ENCODE data around the gene PLEKHA6. TPM values are rescaled to one million over a fixed set of nuclear protein-coding genes. Genes with fewer than 3 reads are reported as not detected.
"Not testable (repeated sequence)": the region's sequence is repeated elsewhere in the genome, so short reads cannot be mapped to it uniquely, and the experiment has no call there.

PLEKHA6 gene
- polyA plus RNA-seq, 3 donors, result 0.08 TPM; not detected in 1

DNA sequence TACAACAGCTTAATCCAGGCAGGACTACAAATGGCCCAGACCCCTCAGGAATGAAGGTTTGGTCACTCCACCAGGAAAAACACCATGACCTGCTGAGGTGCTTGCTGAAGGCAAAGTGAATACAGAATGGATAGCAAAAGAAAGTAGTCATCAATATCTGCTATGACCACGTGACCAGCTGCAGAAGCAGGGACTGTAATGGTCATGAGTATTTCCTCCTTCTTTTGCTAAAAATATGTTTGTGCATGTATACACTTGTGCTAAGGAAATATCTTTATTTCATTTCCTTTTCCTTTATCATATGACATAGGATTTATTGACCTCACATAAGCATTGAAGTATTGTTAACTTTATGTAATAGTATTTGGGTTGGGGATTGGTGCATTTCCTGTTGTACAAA is 119.5 kb downstream of the PLEKHA6 start:
- TF ChIP-seq, protein P1, sequence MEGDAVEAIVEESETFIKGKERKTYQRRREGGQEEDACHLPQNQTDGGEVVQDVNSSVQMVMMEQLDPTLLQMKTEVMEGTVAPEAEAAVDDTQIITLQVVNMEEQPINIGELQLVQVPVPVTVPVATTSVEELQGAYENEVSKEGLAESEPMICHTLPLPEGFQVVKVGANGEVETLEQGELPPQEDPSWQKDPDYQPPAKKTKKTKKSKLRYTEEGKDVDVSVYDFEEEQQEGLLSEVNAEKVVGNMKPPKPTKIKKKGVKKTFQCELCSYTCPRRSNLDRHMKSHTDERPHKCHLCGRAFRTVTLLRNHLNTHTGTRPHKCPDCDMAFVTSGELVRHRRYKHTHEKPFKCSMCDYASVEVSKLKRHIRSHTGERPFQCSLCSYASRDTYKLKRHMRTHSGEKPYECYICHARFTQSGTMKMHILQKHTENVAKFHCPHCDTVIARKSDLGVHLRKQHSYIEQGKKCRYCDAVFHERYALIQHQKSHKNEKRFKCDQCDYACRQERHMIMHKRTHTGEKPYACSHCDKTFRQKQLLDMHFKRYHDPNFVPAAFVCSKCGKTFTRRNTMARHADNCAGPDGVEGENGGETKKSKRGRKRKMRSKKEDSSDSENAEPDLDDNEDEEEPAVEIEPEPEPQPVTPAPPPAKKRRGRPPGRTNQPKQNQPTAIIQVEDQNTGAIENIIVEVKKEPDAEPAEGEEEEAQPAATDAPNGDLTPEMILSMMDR (IDR thresholded peaks at IDR 0.05), result no peak
- Histone ChIP-seq H4K20me1 (ENCODE audit: insufficient read depth, low read length) (no peaks in the 10 kb centered on the region), H3K9ac (ENCODE audit: insufficient read depth, low read length, poor library complexity, severe bottlenecking) (no peak overlapping the region), H2AFZ (ENCODE audit: insufficient read depth, low read depth, low read length, poor library complexity, severe bottlenecking) (no peak overlapping the region), H3K4me2 (replicated peaks; ENCODE audit: extremely low read depth, low read length, poor library complexity, severe bottlenecking) (no peak overlapping the region), H3K27ac (ENCODE audit: low read depth in 1 of 2, low read length in 2 of 2) (no peak overlapping the region), H3K79me2 (ENCODE audit: insufficient read depth, low read length) (no peaks in the 10 kb centered on the region), H3K9me3 (replicated peaks in 1 of 2; ENCODE audit: control insufficient read depth in 1 of 2, insufficient read depth in 1 of 2, low read length in 2 of 2) (no peaks in the 10 kb centered on the region), H3K4me3 (replicated peaks in 1 of 3; ENCODE audit: low read depth in 2 of 3, low read length in 3 of 3) (no peak overlapping the region), H3K27me3 (ENCODE audit: control insufficient read depth in 2 of 2, insufficient read depth in 2 of 2, low read length in 2 of 2) (no peaks in the 10 kb centered on the region), H3K36me3 (replicated peaks in 1 of 2; ENCODE audit: control insufficient read depth in 1 of 2, insufficient read depth in 2 of 2, low read length in 2 of 2) (no peaks in the 10 kb centered on the region), H3K4me1 (ENCODE audit: control insufficient read depth in 1 of 2, insufficient read depth in 2 of 2, low read length in 2 of 2) (no peaks in the 10 kb centered on the region)
- peaks cover 0 to 1% of the 10 kb centered on the region in 2 donors for H3K36me3 Mint-ChIP-seq
- intact Hi-C loops (cut with micrococcal nuclease), result no loop called here
- peaks cover 0 to 1% (median 0%) of the 10 kb centered on the region in 3 donors for H3K27me3 Mint-ChIP-seq (ENCODE audit: low read depth in 3 of 3)
- WGBS (ENCODE audit: insufficient coverage), result no CpG with 5 or more reads among the region's 1 CpG
- peaks cover 2% of the 10 kb centered on the region for H3K4me1 Mint-ChIP-seq
- DNase-seq, result no peak
- H3K9me3 Mint-ChIP-seq, result peaks cover 0 to 4% (median 0%) of the 10 kb centered on the region in 7 donors
- no peak overlapping the region for H3K27ac Mint-ChIP-seq
- no peak overlapping the region for H3K4me3 Mint-ChIP-seq

DNA sequence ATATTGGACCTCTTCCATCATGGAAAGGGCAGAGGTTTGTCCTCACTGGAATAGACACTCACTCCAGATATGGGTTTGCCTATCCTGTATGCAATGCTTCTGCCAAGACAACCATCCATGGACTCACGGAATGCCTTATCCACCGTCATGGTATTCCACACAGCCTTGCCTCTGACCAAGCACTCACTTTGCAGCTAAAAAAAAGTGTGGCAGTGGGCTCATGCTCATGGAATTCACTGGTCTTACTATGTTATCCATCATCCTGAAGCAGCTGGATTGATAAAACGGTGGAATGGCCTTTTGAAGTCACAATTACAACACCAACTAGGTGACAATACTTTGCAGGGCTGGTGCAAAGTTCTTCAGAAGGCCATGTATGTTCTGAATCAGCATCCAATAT is 120.3 kb downstream of the PLEKHA6 start:
- H3K36me3 Mint-ChIP-seq; H3K4me1 Mint-ChIP-seq; H3K27ac Mint-ChIP-seq; DNase-seq; H3K36me3 ChIP-seq (replicated peaks in 1 of 2; ENCODE audit: control insufficient read depth in 1 of 2, insufficient read depth in 2 of 2, low read length in 2 of 2); H3K27me3 Mint-ChIP-seq (ENCODE audit: low read depth in 3 of 3); H2AFZ ChIP-seq (ENCODE audit: insufficient read depth, low read depth, low read length, poor library complexity, severe bottlenecking); H3K9me3 ChIP-seq (replicated peaks in 1 of 2; ENCODE audit: control insufficient read depth in 1 of 2, insufficient read depth in 1 of 2, low read length in 2 of 2); H3K4me3 ChIP-seq (replicated peaks in 1 of 3; ENCODE audit: low read depth in 2 of 3, low read length in 3 of 3); H3K79me2 ChIP-seq (ENCODE audit: insufficient read depth, low read length); H3K4me2 ChIP-seq (replicated peaks; ENCODE audit: extremely low read depth, low read length, poor library complexity, severe bottlenecking); H3K27me3 ChIP-seq (ENCODE audit: control insufficient read depth in 2 of 2, insufficient read depth in 2 of 2, low read length in 2 of 2); H3K4me1 ChIP-seq (ENCODE audit: control insufficient read depth in 1 of 2, insufficient read depth in 2 of 2, low read length in 2 of 2); H3K9ac ChIP-seq (ENCODE audit: insufficient read depth, low read length, poor library complexity, severe bottlenecking); H4K20me1 ChIP-seq (ENCODE audit: insufficient read depth, low read length); H3K27ac ChIP-seq (ENCODE audit: low read depth in 1 of 2, low read length in 2 of 2); intact Hi-C loops (cut with micrococcal nuclease); H3K4me3 Mint-ChIP-seq; H3K9me3 Mint-ChIP-seq: not testable (repeated sequence)
- 100% methylated on average over 2 of the region's 3 CpGs for WGBS (ENCODE audit: insufficient coverage)

DNA sequence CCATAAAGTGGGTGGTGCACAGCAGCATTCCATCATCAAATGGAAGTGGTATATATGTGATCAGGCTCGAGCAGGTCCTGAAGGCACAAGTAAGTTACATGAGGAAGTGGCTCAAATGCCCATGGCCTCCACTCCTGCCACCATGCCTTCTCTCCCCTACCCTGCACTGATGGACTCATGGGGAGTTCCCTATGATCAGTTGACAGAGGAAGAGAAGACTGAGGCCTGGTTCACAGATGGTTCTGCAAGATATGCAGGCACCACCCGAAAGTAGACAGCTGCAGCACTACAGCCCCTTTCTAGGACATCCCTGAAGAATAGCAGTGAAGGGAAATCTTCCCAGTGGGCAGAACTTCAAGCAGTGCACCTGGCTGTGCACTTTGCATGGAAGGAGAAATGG is 121.2 kb downstream of the PLEKHA6 start:
- H3K27ac ChIP-seq (ENCODE audit: low read depth in 1 of 2, low read length in 2 of 2); H3K27me3 Mint-ChIP-seq (ENCODE audit: low read depth in 3 of 3); H2AFZ ChIP-seq (ENCODE audit: insufficient read depth, low read depth, low read length, poor library complexity, severe bottlenecking); H3K9ac ChIP-seq (ENCODE audit: insufficient read depth, low read length, poor library complexity, severe bottlenecking); H3K9me3 ChIP-seq (replicated peaks in 1 of 2; ENCODE audit: control insufficient read depth in 1 of 2, insufficient read depth in 1 of 2, low read length in 2 of 2); H3K9me3 Mint-ChIP-seq; H3K36me3 ChIP-seq (replicated peaks in 1 of 2; ENCODE audit: control insufficient read depth in 1 of 2, insufficient read depth in 2 of 2, low read length in 2 of 2); H3K27me3 ChIP-seq (ENCODE audit: control insufficient read depth in 2 of 2, insufficient read depth in 2 of 2, low read length in 2 of 2); H3K4me1 Mint-ChIP-seq; H3K4me2 ChIP-seq (replicated peaks; ENCODE audit: extremely low read depth, low read length, poor library complexity, severe bottlenecking); H3K4me1 ChIP-seq (ENCODE audit: control insufficient read depth in 1 of 2, insufficient read depth in 2 of 2, low read length in 2 of 2); H3K4me3 Mint-ChIP-seq; H4K20me1 ChIP-seq (ENCODE audit: insufficient read depth, low read length); H3K4me3 ChIP-seq (replicated peaks in 1 of 3; ENCODE audit: low read depth in 2 of 3, low read length in 3 of 3); DNase-seq; H3K79me2 ChIP-seq (ENCODE audit: insufficient read depth, low read length); H3K27ac Mint-ChIP-seq; H3K36me3 Mint-ChIP-seq; intact Hi-C loops (cut with micrococcal nuclease): not testable (repeated sequence)
- WGBS (ENCODE audit: insufficient coverage), result 100% methylated on average over 1 of the region's 2 CpGs

DNA sequence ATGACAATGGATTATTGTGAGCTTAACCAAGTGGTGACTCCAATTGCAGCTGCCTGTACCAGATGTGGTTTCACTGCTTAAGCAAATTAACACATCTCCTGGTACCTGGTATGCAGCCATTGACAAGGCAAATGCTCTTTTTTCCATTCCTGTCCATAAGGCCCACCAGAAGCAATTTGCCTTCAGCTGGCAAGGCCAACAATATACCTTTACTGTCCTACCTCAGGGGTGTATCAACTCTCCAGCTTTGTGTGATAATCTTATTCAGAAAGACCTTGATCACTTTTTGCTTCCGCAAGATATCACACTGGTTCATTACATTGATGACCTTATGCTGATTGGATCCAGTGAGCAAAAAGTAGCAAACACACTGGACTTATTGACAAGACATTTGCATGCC is 122.2 kb downstream of the PLEKHA6 start:
- H3K4me1 Mint-ChIP-seq; H2AFZ ChIP-seq (ENCODE audit: insufficient read depth, low read depth, low read length, poor library complexity, severe bottlenecking); DNase-seq; H3K27me3 ChIP-seq (ENCODE audit: control insufficient read depth in 2 of 2, insufficient read depth in 2 of 2, low read length in 2 of 2); H3K9me3 ChIP-seq (replicated peaks in 1 of 2; ENCODE audit: control insufficient read depth in 1 of 2, insufficient read depth in 1 of 2, low read length in 2 of 2); intact Hi-C loops (cut with micrococcal nuclease); H3K27ac ChIP-seq (ENCODE audit: low read depth in 1 of 2, low read length in 2 of 2); H3K27ac Mint-ChIP-seq; H3K4me3 ChIP-seq (replicated peaks in 1 of 3; ENCODE audit: low read depth in 2 of 3, low read length in 3 of 3); H3K79me2 ChIP-seq (ENCODE audit: insufficient read depth, low read length); H3K4me2 ChIP-seq (replicated peaks; ENCODE audit: extremely low read depth, low read length, poor library complexity, severe bottlenecking); H3K9me3 Mint-ChIP-seq; H3K27me3 Mint-ChIP-seq (ENCODE audit: low read depth in 3 of 3); H3K4me1 ChIP-seq (ENCODE audit: control insufficient read depth in 1 of 2, insufficient read depth in 2 of 2, low read length in 2 of 2); H3K9ac ChIP-seq (ENCODE audit: insufficient read depth, low read length, poor library complexity, severe bottlenecking); H3K36me3 ChIP-seq (replicated peaks in 1 of 2; ENCODE audit: control insufficient read depth in 1 of 2, insufficient read depth in 2 of 2, low read length in 2 of 2); H4K20me1 ChIP-seq (ENCODE audit: insufficient read depth, low read length); H3K4me3 Mint-ChIP-seq; H3K36me3 Mint-ChIP-seq: not testable (repeated sequence)
- 100% methylated on average over 1 of the region's 1 CpG for WGBS (ENCODE audit: insufficient coverage)

Measured in CD14-positive monocyte (primary cell).